Measurements from ENCODE around the gene TRAPPC10.
A peak's percentile ranks its signal among the peaks of the same experiment; 100 is the strongest.

TRAPPC10 gene

DNA sequence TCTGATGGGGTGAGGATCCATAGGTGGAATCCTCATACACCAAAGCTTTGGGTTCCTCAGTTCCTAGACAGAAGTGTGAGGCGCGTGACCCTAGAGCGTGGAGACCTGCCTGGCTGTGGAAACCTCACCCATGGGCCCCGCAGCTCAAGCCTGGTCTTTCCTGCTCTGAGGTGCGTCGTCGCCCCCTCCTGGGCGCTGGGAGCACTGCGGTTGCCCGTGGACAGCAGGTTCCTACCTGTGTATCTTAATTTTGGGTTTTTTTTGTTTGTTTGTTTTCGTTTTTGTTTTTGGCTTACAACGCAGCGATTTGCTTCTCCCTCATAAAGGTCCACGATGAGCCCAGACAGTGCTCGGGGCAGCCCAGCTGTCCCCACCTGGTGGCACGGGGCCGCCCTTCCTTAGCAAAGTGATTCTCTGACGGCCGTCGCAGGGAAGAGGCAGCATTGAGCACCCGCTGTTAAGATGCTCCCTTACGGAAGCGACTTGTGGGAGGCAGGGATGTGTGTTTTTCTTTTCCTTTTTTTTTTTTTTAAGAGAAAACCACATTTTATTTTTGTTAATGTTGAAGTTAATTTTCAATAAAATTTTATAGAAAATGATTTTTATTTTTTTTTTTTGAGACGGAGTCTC, 36.5 kb upstream of the TRAPPC10 start:
- Mint-ChIP-seq H3K4me3 (no peak overlapping the region), H3K4me1 (peaks cover 16% of the 10 kb centered on the region), H3K9me3 (no peaks in the 10 kb centered on the region), H3K27ac (peak overlapping the region; percentile 43), H3K36me3 (peaks cover 46% of the 10 kb centered on the region)
- ATAC-seq (peak; percentile 91), DNase-seq (ENCODE audit: low spot score in 2 of 2) (peak; percentile 74 to 89)

DNA sequence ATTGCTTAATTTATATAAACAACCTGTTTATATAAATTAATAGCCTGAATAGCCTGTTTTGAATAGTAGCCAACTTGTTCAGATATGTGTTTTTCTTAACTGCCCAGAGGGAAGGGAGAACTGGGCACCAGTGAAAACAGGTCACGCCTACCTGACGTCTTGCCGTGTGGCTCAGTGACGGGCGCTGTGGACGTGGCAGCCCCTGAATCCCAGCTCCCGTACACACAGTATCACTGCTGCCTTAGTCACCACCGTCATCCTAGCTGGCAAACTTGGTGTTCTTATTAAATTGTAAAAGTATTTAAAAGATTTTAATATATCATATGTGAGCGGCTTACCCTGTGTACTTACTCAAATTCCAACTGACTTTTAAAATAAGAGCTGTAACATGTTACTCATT, 35.4 kb upstream of the TRAPPC10 start:
- Mint-ChIP-seq H3K9me3 (no peaks in the 10 kb centered on the region), H3K36me3 (peaks cover 41% of the 10 kb centered on the region), H3K4me1 (peaks cover 16% of the 10 kb centered on the region), H3K4me3 (no peak overlapping the region), H3K27ac (no peak overlapping the region)
- DNase-seq (ENCODE audit: low spot score in 2 of 2) (no peak), ATAC-seq (no peak)

- Mint-ChIP-seq H3K36me3 (peaks cover 37% of the 10 kb centered on the region), H3K27ac (no peak overlapping the region), H3K4me3 (no peak overlapping the region), H3K9me3 (no peaks in the 10 kb centered on the region), H3K4me1 (peaks cover 16% of the 10 kb centered on the region)
- DNase-seq (ENCODE audit: low spot score in 2 of 2): no peak
- ATAC-seq: no peak
These were observed 34.0 kb upstream of the TRAPPC10 start for GRCh38 chr21:43978060-43978459.

- no peak for DNase-seq (ENCODE audit: low spot score in 2 of 2)
- Mint-ChIP-seq H3K27ac (peak overlapping the region; percentile 10), H3K4me1 (peaks cover 10% of the 10 kb centered on the region), H3K36me3 (peaks cover 39% of the 10 kb centered on the region), H3K4me3 (no peak overlapping the region), H3K9me3 (no peaks in the 10 kb centered on the region)
- no peak for ATAC-seq
These were observed 32.5 kb upstream of the TRAPPC10 start for GRCh38 chr21:43979654-43980053.

DNA sequence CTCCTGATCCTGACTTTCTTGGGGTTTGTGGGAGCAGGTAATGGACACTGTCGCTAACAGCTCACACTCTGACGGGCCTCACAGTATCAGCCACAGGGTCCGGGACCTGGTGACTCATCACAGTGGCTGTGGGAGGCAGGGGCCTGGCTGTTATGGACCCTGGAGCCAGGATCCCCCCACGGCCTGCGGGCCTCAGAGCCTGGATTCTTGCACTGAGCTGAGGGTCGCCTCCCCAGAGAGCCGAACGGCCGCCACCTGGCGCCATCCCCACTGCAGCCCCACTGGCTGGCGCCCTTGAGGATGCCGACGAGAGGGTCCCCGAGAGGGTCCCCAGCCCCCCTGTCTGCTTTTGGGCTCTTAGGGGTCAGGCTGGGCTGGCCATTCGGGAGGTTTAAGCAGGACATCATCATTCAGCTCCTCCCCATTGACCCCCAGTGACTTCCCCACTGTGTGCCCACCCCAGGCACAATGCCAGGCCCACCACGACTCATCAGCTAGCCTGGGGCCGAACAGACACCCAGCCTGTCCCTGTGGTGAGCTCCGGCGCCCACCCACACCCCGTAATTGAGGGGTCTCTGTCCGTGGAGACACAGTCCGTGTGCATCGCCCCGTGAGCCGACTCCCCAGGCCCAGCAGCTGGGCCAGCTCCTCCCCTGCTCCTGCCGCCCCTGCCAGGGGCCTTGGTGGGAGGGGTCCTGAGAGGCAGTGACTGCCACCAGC, 30.8 kb upstream of the TRAPPC10 start:
- H3K36me3 Mint-ChIP-seq: peaks cover 39% of the 10 kb centered on the region
- H3K4me3 Mint-ChIP-seq: no peak overlapping the region
- H3K4me1 Mint-ChIP-seq: peaks cover 12% of the 10 kb centered on the region
- H3K9me3 Mint-ChIP-seq: no peaks in the 10 kb centered on the region
- ATAC-seq (no peak), DNase-seq (ENCODE audit: low spot score in 2 of 2) (no peak)
- peak overlapping the region; percentile 32 for H3K27ac Mint-ChIP-seq

GRCh38 chr21:43981871-43982210, 30.3 kb upstream of the TRAPPC10 start:
- peaks cover 12% of the 10 kb centered on the region for H3K4me1 Mint-ChIP-seq
- H3K4me3 Mint-ChIP-seq: no peak overlapping the region
- ATAC-seq: no peak
- no peak for DNase-seq (ENCODE audit: low spot score in 2 of 2)
- H3K36me3 Mint-ChIP-seq: peaks cover 39% of the 10 kb centered on the region
- H3K27ac Mint-ChIP-seq: peak overlapping the region; percentile 32
- H3K9me3 Mint-ChIP-seq: no peaks in the 10 kb centered on the region

DNA sequence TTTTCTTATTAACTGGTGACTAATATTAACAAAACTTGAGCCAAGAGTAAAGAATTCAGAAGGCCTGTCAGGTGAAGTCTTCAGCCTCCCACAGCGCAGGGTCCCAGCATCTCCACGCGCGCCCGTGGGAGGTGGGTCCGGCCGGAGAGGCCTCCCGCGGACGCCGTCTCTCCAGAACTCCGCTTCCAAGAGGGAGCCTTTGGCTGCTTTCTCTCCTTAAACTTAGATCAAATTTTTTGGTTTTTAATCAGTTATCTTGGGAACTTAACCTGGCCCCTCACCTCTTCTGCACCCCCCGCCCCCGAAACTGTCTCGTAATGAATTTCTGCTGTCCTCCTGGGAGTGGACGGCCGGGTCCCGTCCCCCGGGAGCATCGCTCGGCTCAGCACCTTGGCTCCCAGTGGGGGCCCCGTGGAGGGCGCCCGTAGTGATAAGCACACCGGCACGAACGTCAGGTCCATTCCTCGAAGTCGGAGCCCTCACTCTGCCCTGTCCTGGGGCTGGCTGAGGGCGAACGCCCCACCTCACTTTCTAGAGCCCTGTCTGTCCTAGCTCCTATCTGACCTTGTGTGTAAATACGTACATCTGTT, 29.5 kb upstream of the TRAPPC10 start:
- peaks cover 12% of the 10 kb centered on the region for H3K4me1 Mint-ChIP-seq
- DNase-seq (ENCODE audit: low spot score in 2 of 2): no peak
- peaks cover 31% of the 10 kb centered on the region for H3K36me3 Mint-ChIP-seq
- no peak overlapping the region for H3K27ac Mint-ChIP-seq
- H3K9me3 Mint-ChIP-seq: no peaks in the 10 kb centered on the region
- no peak for ATAC-seq
- no peak overlapping the region for H3K4me3 Mint-ChIP-seq

GRCh38 chr21:43983390-43983789, 28.7 kb upstream of the TRAPPC10 start:
- H3K4me1 Mint-ChIP-seq: peaks cover 12% of the 10 kb centered on the region
- no peaks in the 10 kb centered on the region for H3K9me3 Mint-ChIP-seq
- ATAC-seq (no peak), DNase-seq (ENCODE audit: low spot score in 2 of 2) (no peak)
- H3K36me3 Mint-ChIP-seq: peaks cover 23% of the 10 kb centered on the region
- no peak overlapping the region for H3K4me3 Mint-ChIP-seq
- peak overlapping the region; percentile 54 for H3K27ac Mint-ChIP-seq

GRCh38 chr21:43983860-43984420, 28.2 kb upstream of the TRAPPC10 start:
- Mint-ChIP-seq H3K4me3 (no peak overlapping the region), H3K4me1 (peaks cover 12% of the 10 kb centered on the region), H3K27ac (peak overlapping the region; percentile 54), H3K9me3 (no peaks in the 10 kb centered on the region), H3K36me3 (peaks cover 18% of the 10 kb centered on the region)
- DNase-seq (ENCODE audit: low spot score in 2 of 2) (no peak), ATAC-seq (no peak)

DNA sequence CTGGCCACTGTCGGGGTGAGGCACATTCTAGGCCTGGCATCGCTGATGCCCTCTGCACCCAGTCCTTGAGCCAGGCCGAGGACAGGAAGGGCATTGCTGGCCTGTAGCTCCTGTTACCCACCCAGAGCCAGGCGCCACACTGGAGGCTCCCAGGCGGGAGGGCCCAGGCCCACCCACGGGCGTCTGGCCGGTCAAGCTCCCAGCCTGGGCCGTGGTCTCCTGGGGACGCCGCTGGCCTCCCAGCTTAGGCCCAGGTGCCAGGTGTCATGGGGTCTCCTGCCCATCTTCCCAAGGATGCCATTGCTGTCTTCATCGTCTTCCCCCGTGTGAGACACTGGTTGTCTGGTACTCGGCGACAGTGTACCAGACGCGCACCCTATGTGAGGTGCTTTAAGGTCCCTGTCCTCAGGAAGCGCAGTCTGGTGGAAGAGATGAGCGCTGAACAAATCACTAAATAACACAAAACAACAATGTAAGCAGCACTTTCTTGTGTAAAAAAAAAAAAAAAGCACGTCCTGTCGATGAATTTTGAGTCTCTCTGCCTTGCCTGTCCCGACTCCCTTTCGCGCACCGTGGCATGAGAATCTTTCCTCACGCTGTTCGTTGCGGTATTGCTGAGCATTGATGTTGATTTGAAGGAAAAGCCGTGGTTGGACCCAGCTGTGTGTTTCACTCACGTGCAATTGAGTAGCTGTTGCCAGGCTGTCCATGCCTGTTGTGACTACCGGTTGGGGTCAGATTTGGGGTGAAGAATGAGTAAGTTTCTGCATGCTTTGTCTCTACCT, 27.0 kb upstream of the TRAPPC10 start:
- no peak for DNase-seq (ENCODE audit: low spot score in 2 of 2)
- peaks cover 12% of the 10 kb centered on the region for H3K4me1 Mint-ChIP-seq
- no peaks in the 10 kb centered on the region for H3K9me3 Mint-ChIP-seq
- H3K36me3 Mint-ChIP-seq: peaks cover 12% of the 10 kb centered on the region
- no peak overlapping the region for H3K4me3 Mint-ChIP-seq
- H3K27ac Mint-ChIP-seq: peak overlapping the region; percentile 84
- peak; percentile 31 for ATAC-seq

- ATAC-seq (peak; percentile 24), DNase-seq (ENCODE audit: low spot score in 2 of 2) (no peak)
- Mint-ChIP-seq H3K9me3 (no peaks in the 10 kb centered on the region), H3K4me1 (peaks cover 12% of the 10 kb centered on the region), H3K4me3 (no peak overlapping the region), H3K36me3 (peaks cover 10% of the 10 kb centered on the region), H3K27ac (peak overlapping the region; percentile 84)
These were observed 26.3 kb upstream of the TRAPPC10 start for GRCh38 chr21:43985690-43986251.

DNA sequence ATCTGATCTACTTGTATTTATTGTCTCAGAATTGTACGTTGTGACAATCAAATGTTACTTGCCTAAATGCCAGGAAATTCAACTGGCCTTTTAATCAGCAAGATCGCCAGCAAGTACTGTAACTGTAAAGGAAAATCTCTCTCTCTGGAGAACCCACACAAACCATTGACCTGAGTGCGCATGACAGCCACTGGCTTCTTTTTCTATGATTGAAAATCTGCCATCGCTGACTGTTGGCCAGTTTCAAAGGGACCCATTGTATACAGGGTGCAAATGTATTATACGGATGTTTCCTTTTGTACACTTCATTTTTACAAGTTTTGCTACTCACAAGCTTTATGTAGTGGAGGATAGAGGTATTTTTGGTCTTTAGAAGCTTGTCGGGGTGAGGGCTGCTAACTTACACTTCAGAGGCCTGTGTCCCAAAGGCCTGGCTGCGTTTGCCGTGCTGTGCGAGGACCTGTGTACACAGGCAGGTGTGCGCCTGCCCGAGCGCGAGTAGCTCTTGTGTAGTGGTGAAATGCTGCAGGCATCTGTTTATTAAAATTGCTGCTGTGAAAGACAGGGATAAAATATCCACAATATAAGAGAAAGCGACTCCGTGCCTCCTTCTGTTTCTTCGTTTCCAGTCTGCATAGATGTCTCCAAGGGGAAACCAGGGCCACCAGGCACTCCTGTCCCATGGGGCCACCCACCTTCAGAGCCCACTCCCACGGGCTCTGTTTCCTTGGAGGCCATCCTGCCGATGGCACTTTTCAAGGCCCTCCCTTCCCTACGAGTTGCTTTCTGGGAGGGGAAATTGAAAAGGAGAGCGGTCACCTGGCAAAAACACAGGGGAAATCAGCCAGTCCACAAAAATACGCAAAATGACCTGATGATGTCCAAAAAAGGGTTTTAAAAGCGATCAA, 25.3 kb upstream of the TRAPPC10 start:
- Mint-ChIP-seq H3K27ac (no peak overlapping the region), H3K4me1 (peaks cover 12% of the 10 kb centered on the region), H3K36me3 (peaks cover 6% of the 10 kb centered on the region), H3K9me3 (no peaks in the 10 kb centered on the region), H3K4me3 (no peak overlapping the region)
- no peak for DNase-seq (ENCODE audit: low spot score in 2 of 2)
- ATAC-seq: no peak

- no peak overlapping the region for H3K27ac Mint-ChIP-seq
- no peak overlapping the region for H3K4me3 Mint-ChIP-seq
- no peaks in the 10 kb centered on the region for H3K9me3 Mint-ChIP-seq
- ATAC-seq: no peak
- peaks cover 12% of the 10 kb centered on the region for H3K4me1 Mint-ChIP-seq
- DNase-seq (ENCODE audit: low spot score in 2 of 2): no peak
- peaks cover 6% of the 10 kb centered on the region for H3K36me3 Mint-ChIP-seq
These were observed 24.6 kb upstream of the TRAPPC10 start for GRCh38 chr21:43987509-43987908.

DNA sequence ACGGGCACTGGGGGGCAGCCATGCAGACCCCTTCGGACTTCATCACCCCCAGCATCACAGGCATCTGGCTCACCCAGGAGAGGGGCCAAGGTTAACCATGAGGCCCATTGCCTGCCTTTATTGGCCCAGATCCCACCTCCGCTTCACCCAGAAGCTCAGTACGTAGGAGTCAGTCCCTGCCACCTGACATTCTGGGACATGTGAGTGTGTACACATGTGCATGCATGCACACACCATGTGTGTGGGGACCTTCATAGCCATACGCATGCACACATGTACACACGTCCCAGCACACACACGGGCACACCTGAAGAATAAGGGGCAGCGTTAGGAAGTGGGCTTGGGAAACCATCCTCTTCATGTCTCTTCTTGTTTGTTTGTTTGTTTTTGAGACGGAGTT, 24.1 kb upstream of the TRAPPC10 start:
- Mint-ChIP-seq H3K4me1 (peaks cover 12% of the 10 kb centered on the region), H3K36me3 (peaks cover 2% of the 10 kb centered on the region), H3K9me3 (no peaks in the 10 kb centered on the region), H3K27ac (no peak overlapping the region), H3K4me3 (no peak overlapping the region)
- ATAC-seq (no peak), DNase-seq (ENCODE audit: low spot score in 2 of 2) (no peak)

Data from stimulated activated effector memory CD8-positive, alpha-beta T cell treated with anti-CD3 and anti-CD28 coated beads, Interleukin-12 subunit alpha, Interleukin-12 subunit beta, amount 100 ng/mL, for 72 hours (primary cell).